HepG2 (cell line): Measurements from ENCODE around the gene CIAPIN1. TPM values are rescaled to one million over a fixed set of nuclear protein-coding genes. Genes with fewer than 3 reads are reported as not detected.
A peak's percentile ranks its signal among the peaks of the same experiment; 100 is the strongest.

Experiments
- ARID5B ChIP-seq: IDR thresholded peaks from 2 replicates; pipeline ENCODE4 v1.4.0; 2020; ENCODE audit warnings: mild to moderate bottlenecking, missing genetic modification reagents
- CBFB ChIP-seq: sonication (generic); formaldehyde crosslinking; IDR thresholded peaks from 2 replicates; pipeline ENCODE4 v1.4.0; 2020; ENCODE audit warnings: missing genetic modification reagents
- CENPX ChIP-seq: sonication (generic); formaldehyde crosslinking; IDR thresholded peaks from 2 replicates; pipeline ENCODE4 v1.9.0; 2021; ENCODE audit warnings: mild to moderate bottlenecking, missing genetic modification reagents, moderate library complexity
- FOXM1 ChIP-seq: sonication (generic); formaldehyde crosslinking; IDR thresholded peaks from 2 replicates; pipeline ENCODE4 v1.5.0; 2020; ENCODE audit warnings: missing genetic modification reagents
- KMT2B ChIP-seq: IDR thresholded peaks from 2 replicates; pipeline ENCODE4 v1.6.1; 2016; ENCODE audit warnings: missing genetic modification reagents, missing compliant biosample characterization
- MLXIP ChIP-seq: sonication (generic); formaldehyde crosslinking; IDR thresholded peaks from 2 replicates; pipeline ENCODE4 v1.9.0; 2021; ENCODE audit warnings: missing genetic modification reagents, borderline replicate concordance
- NCOR1 ChIP-seq: fragments of 200-600 bp; sonication (generic); IDR thresholded peaks from 2 replicates; pipeline ENCODE4 v1.7.0; 2017; ENCODE audit warnings: antibody characterized with exemption, low read length, borderline replicate concordance
- RBAK ChIP-seq: sonication (generic); formaldehyde crosslinking; IDR thresholded peaks from 2 replicates; pipeline ENCODE4 v1.5.1; 2020; ENCODE audit warnings: mild to moderate bottlenecking, missing genetic modification reagents
- ZBTB38 ChIP-seq: sonication (generic); formaldehyde crosslinking; IDR thresholded peaks from 2 replicates; pipeline ENCODE4 v1.5.1; 2020; ENCODE audit warnings: mild to moderate bottlenecking, missing genetic modification reagents
- ZFY ChIP-seq: sonication (generic); formaldehyde crosslinking; IDR thresholded peaks from 2 replicates; pipeline ENCODE4 v1.4.0; 2020; ENCODE audit warnings: missing genetic modification reagents
- ZMYM2 ChIP-seq: sonication (generic); formaldehyde crosslinking; IDR thresholded peaks from 2 replicates; pipeline ENCODE4 v1.8.0; 2022; ENCODE audit warnings: mild to moderate bottlenecking, missing genetic modification reagents
- ZNF101 ChIP-seq: sonication (generic); formaldehyde crosslinking; IDR thresholded peaks from 2 replicates; pipeline ENCODE4 v1.4.0; 2020; ENCODE audit warnings: mild to moderate bottlenecking, low read depth, missing genetic modification reagents, borderline replicate concordance
- ZNF331 ChIP-seq: sonication (generic); formaldehyde crosslinking; IDR thresholded peaks from 2 replicates; pipeline ENCODE4 v1.4.0; 2020; ENCODE audit warnings: missing genetic modification reagents
- ZNF333 ChIP-seq: sonication (generic); formaldehyde crosslinking; IDR thresholded peaks from 2 replicates; pipeline ENCODE4 v1.4.0; 2020; ENCODE audit warnings: mild to moderate bottlenecking, missing genetic modification reagents, borderline replicate concordance
- ZNF619 ChIP-seq: sonication (generic); formaldehyde crosslinking; IDR thresholded peaks from 2 replicates; pipeline ENCODE4 v1.4.0; 2020; ENCODE audit warnings: mild to moderate bottlenecking, missing genetic modification reagents
- ZNF709 ChIP-seq: sonication (generic); formaldehyde crosslinking; IDR thresholded peaks from 2 replicates; pipeline ENCODE4 v1.5.0; 2020; ENCODE audit warnings: mild to moderate bottlenecking, missing genetic modification reagents
- ZNF761 ChIP-seq: sonication (generic); formaldehyde crosslinking; conservative IDR thresholded peaks from 2 replicates; pipeline ENCODE4 v1.4.0; 2020; ENCODE audit warnings: mild to moderate bottlenecking, missing genetic modification reagents
- ZNF766 ChIP-seq: sonication (generic); formaldehyde crosslinking; IDR thresholded peaks from 2 replicates; pipeline ENCODE4 v1.5.0; 2020; ENCODE audit warnings: missing genetic modification reagents, borderline replicate concordance
- ZNF768 ChIP-seq: sonication (generic); formaldehyde crosslinking; IDR thresholded peaks from 2 replicates; pipeline ENCODE4 v1.4.0; 2020; ENCODE audit warnings: missing genetic modification reagents
- ZNF781 ChIP-seq: sonication (generic); formaldehyde crosslinking; IDR thresholded peaks from 2 replicates; pipeline ENCODE4 v1.5.1; 2020; ENCODE audit warnings: borderline replicate concordance, mild to moderate bottlenecking, missing genetic modification reagents; ENCODE audit errors: not compliant biosample characterization
- ZSCAN21 ChIP-seq: sonication (generic); formaldehyde crosslinking; IDR thresholded peaks from 2 replicates; pipeline ENCODE4 v1.8.0; 2022; ENCODE audit warnings: mild to moderate bottlenecking, missing genetic modification reagents, moderate library complexity, borderline replicate concordance
- ZSCAN25 ChIP-seq: sonication (generic); formaldehyde crosslinking; IDR thresholded peaks from 2 replicates; pipeline ENCODE4 v1.8.0; 2022; ENCODE audit warnings: mild to moderate bottlenecking, missing genetic modification reagents
- polyA plus RNA-seq, 8 experiments: library from polyadenylated mRNA; depleted of rRNA in 3 of 8; stranded (reverse) in 7 of 8; unstranded in 1 of 8; fragments of >200 nt; fragmentation: Illumina TruSeq in 4 of 8; extraction: Trizol in 4 of 8; gene quantifications; 2 replicates each; pipeline versions ENCODE4 v1.2.1 to v1.2.3, GENCODE V29; 2011 to 2016; ENCODE audit warnings: low read depth in 4 of 8, missing spikeins in 1 of 8, mixed read lengths in 1 of 8; ENCODE audit not compliant: insufficient read depth in 1 of 8
- total RNA-seq, 5 experiments: library from RNA; depleted of rRNA; stranded (reverse); fragments of >200 nt; fragmentation: Illumina TruSeq; extraction: Trizol; gene quantifications; 2 replicates each; pipeline ENCODE4 v1.2.3, GENCODE V29; 2016; ENCODE audit warnings: low read depth in 1 of 5

CIAPIN1 gene
- total and polyA plus RNA-seq, 2 of the 13 experiments (the other 11 are each of a cell fraction or from before 2014, with no cell fraction given): 69.3 to 89.7 TPM

GRCh38 chr16:57475711-57476339, 28.6 kb upstream of the CIAPIN1 start (continued):
- TF ChIP-seq ARID5B (CRISPR knock-in tag): 0 out of 2 replicates have a peak, but pooled peaks have one; percentile 17
- TF ChIP-seq CENPX: no peak
- TF ChIP-seq CBFB (CRISPR knock-in tag): no peak
- no peak for TF ChIP-seq ZNF768 (CRISPR knock-in tag)
- TF ChIP-seq RBAK (CRISPR knock-in tag): no peak
- no peak for TF ChIP-seq ZNF619 (CRISPR knock-in tag)
- TF ChIP-seq ZFY: peak; percentile 28; the same call in 1 of the 2 replicates
- no peak for TF ChIP-seq FOXM1 (CRISPR knock-in tag)
- TF ChIP-seq ZNF101 (CRISPR knock-in tag): no peak
- no peak for TF ChIP-seq ZSCAN21 (CRISPR knock-in tag)
- no peak for TF ChIP-seq KMT2B (CRISPR knock-in tag)
- peak; percentile 27; the same call in 1 of the 2 replicates for TF ChIP-seq ZNF331 (CRISPR knock-in tag)
- TF ChIP-seq ZNF709 (CRISPR knock-in tag): 0 out of 2 replicates have a peak, but pooled peaks have one; percentile 32
- no peak for TF ChIP-seq ZSCAN25 (CRISPR knock-in tag)
- peak; percentile 19 for TF ChIP-seq ZNF781 (CRISPR knock-in tag)
- TF ChIP-seq ZNF761: no peak
- no peak for TF ChIP-seq MLXIP (CRISPR knock-in tag)
- peak; percentile 75; the same call in 1 of the 2 replicates for TF ChIP-seq ZBTB38
- TF ChIP-seq ZNF333 (CRISPR knock-in tag): no peak
- TF ChIP-seq ZNF766: no peak
- no peak for TF ChIP-seq ZMYM2 (CRISPR knock-in tag)
- TF ChIP-seq NCOR1: no peak
